Pancreas (tissue), 10 donors: ENCODE measurements around the gene TAF9. TPM values are rescaled to one million over a fixed set of nuclear protein-coding genes. Genes with fewer than 3 reads are reported as not detected.
"Not testable (repeated sequence)": the region's sequence is repeated elsewhere in the genome, so short reads cannot be mapped to it uniquely, and the experiment has no call there.

Experiments
- ATAC-seq, 4 donors: fragments of 200-7000 bp; cut with Tn5 transposase; one replicate each; pipeline versions ENCODE4 v1.8.0 to v1.9.1; 2020; ENCODE audit warnings: mild to moderate bottlenecking in 4 of 4, moderate library complexity in 4 of 4
- DNase-seq, 6 donors: peaks; one replicate each; pipeline ENCODE4 v3.0.0-alpha.2; 2020
- FAIRE-seq: peaks from 2 replicates; lab custom pipeline; 2012; peaks lifted over from hg19 to GRCh38; lab: Jason Lieb, UNC
- H3K27ac ChIP-seq, 4 donors: fragments of 200-600 bp; sonication (generic); 1 replicate in 3 of 4; 2 replicates in 1 of 4; pipeline versions ENCODE4 v1.5.0 to v1.8.0; 2020
- H3K27me3 ChIP-seq, 4 donors: fragments of 200-600 bp; one replicate each; pipeline ENCODE4 v1.8.0; 2021
- H3K36me3 ChIP-seq, 3 donors: fragments of 200-600 bp; sonication (generic) in 1 of 3; one replicate each; pipeline versions ENCODE4 v1.5.0 to v1.8.0; 2020 to 2021
- H3K4me1 ChIP-seq, 3 donors: fragments of 200-600 bp; one replicate each; pipeline ENCODE4 v1.8.0; 2021
- H3K4me3 ChIP-seq, 4 donors: fragments of 200-600 bp; sonication (generic) in 2 of 4; one replicate each; pipeline versions ENCODE4 v1.5.0 to v1.8.0; 2020 to 2021
- H3K9me3 ChIP-seq, 4 donors: fragments of 200-600 bp; one replicate each; pipeline ENCODE4 v1.8.0; 2021
- CTCF ChIP-seq, 4 donors: fragments of 200-600 bp; sonication (generic) in 3 of 4; IDR thresholded peaks; one replicate each; pipeline versions ENCODE4 v1.5.0 to v1.8.0; 2021; ENCODE audit warnings: antibody characterized with exemption in 4 of 4
- WGBS, 2 donors: extraction: QIAGEN DNeasy Blood & Tissue Kit; methylation state at CpG; one replicate each; pipeline ENCODE4 v1.1.7; 2013; 5-methylcytosine and 5-hydroxymethylcytosine counted together
- intact Hi-C, 3 donors: fragments of 100-400 bp; cut with DNase I; formaldehyde crosslinking; loops; one replicate each; pipeline versions ENCODE4 v1.11.1 to v1.14.2; 2022
- polyA plus RNA-seq, 2 donors: library from polyadenylated mRNA; stranded (reverse); fragments of 200-250 nt; gene quantifications; one replicate each; pipeline ENCODE4 v1.2.3, GENCODE V29; 2013
- total RNA-seq, 6 donors: library from RNA; stranded (reverse); fragmentation: NEBNext Ultra II Directional in 4 of 6; extraction: Animal tissue kit (Norgen Biotek cat#: 25700) in 4 of 6; gene quantifications; one replicate each; pipeline versions ENCODE4 v1.2.1 to v1.2.4, GENCODE V29; 2021 to 2023
- donor health status: healthy with polysubstance abuse.
- donor health status: DM: no; HTN: no; CAD: no; lungs with moderate emphysema.
- donor health status: DM: no; HTN: no; CAD: no.
- donor health status: control.
- donor health status: control.
- donor health status: Bipolar disorder and iron deficiency.
- donor health status: DM: yes; HTN: yes; CAD: no.
- donor health status: DM: no; HTN: no; CAD: no.
- donor health status: DM: no; HTN: no; CAD: no.
- donor health status: DM: yes; HTN: yes; CAD: no.

TAF9 gene
- total and polyA plus RNA-seq, 8 donors = 15.6 to 34.8 (median 24.8) TPM

GRCh38 chr5:69343083-69343482 lies 26.2 kb downstream of the TAF9 start:
- H3K27ac ChIP-seq = no peak overlapping the region
- ATAC-seq = no peak
- no peaks in the 10 kb centered on the region for H3K9me3 ChIP-seq
- DNase-seq = no peak
- no peak for TF ChIP-seq CTCF (IDR thresholded peaks at IDR 0.05)
- H3K27me3 ChIP-seq = no peaks in the 10 kb centered on the region
- 60 to 66% methylated on average over 1 of the region's 1 CpG for WGBS, 2 donors
- H3K4me3 ChIP-seq = no peak overlapping the region
- no peak for FAIRE-seq
- H3K36me3 ChIP-seq = no peaks in the 10 kb centered on the region
- intact Hi-C loops = no loop called here
- no peaks in the 10 kb centered on the region for H3K4me1 ChIP-seq

GRCh38 chr5:69341520-69342161 lies 27.7 kb downstream of the TAF9 start:
- Histone ChIP-seq H3K27me3 (no peaks in the 10 kb centered on the region), H3K9me3 (no peaks in the 10 kb centered on the region), H3K36me3 (no peaks in the 10 kb centered on the region), H3K4me3 (no peak overlapping the region), H3K27ac (no peak overlapping the region), H3K4me1 (no peaks in the 10 kb centered on the region)
- ATAC-seq = no peak
- TF ChIP-seq CTCF (IDR thresholded peaks at IDR 0.05) = no peak
- DNase-seq = no peak
- 81 to 91% methylated on average over 4 of the region's 4 CpGs for WGBS, 2 donors
- no peak for FAIRE-seq
- intact Hi-C loops = no loop called here

GRCh38 chr5:69335341-69335935 lies 33.9 kb downstream of the TAF9 start:
- WGBS, 2 donors = 80 to 83% methylated on average over 7 of the region's 7 CpGs
- Histone ChIP-seq H3K27me3 (no peaks in the 10 kb centered on the region), H3K27ac (no peak overlapping the region), H3K9me3 (no peaks in the 10 kb centered on the region), H3K4me1 (peaks cover 0 to 5% (median 3%) of the 10 kb centered on the region in 3 donors), H3K36me3 (no peaks in the 10 kb centered on the region), H3K4me3 (no peak overlapping the region)
- no peak for TF ChIP-seq CTCF (IDR thresholded peaks at IDR 0.05)
- no peak for FAIRE-seq
- intact Hi-C loops = no loop called here
- ATAC-seq = no peak
- DNase-seq = no peak

- Histone ChIP-seq H3K9me3 (no peaks in the 10 kb centered on the region), H3K36me3 (no peaks in the 10 kb centered on the region), H3K4me3 (peak overlapping the region in 1 of 4 donors; percentile 19), H3K27ac (peak overlapping the region in 1 of 4 donors; percentile 33), H3K27me3 (no peaks in the 10 kb centered on the region), H3K4me1 (peaks cover 0 to 5% (median 3%) of the 10 kb centered on the region in 3 donors)
- TF ChIP-seq CTCF (IDR thresholded peaks at IDR 0.05) = peak; percentile 34 to 70 (median 62)
- FAIRE-seq (no peak), DNase-seq (peak; percentile 85 to 94 (median 88)), ATAC-seq (peak; percentile 73 to 91 (median 88))
- intact Hi-C loops = no loop called here
- WGBS, 2 donors = 10 to 11% methylated on average over 18 of the region's 18 CpGs
Observed at GRCh38 chr5:69334793-69335268, 34.5 kb downstream of the TAF9 start.

- not testable (repeated sequence) for FAIRE-seq
Observed at GRCh38 chr5:69333668-69334315, 35.5 kb downstream of the TAF9 start.

More at GRCh38 chr5:69333668-69334315, 35.5 kb downstream of the TAF9 start:
- H3K9me3 ChIP-seq, H3K27me3 ChIP-seq, intact Hi-C loops, H3K36me3 ChIP-seq, H3K4me1 ChIP-seq, H3K4me3 ChIP-seq: not testable (repeated sequence)
- peak; percentile 4 to 26 (median 15) for ATAC-seq
- DNase-seq = peak in 4 of 6 donors; percentile 22 to 72 (median 32)
- WGBS, 2 donors = 91 to 95% methylated on average over 25 of the region's 25 CpGs
- H3K27ac ChIP-seq = peak overlapping the region in 1 of 4 donors; percentile 33
